Trophoblast cell (in vitro differentiated cells and primary cell): ENCODE measurements around the gene UBE2C.

Source experiments
- DNase-seq, 2 donors: peaks; one replicate each; pipeline ENCODE4 v3.0.0-alpha.2; 2016
- H2AFZ ChIP-seq: 2 replicates; pipeline ENCODE4 v1.6.1; 2013; ENCODE audit warnings: low read length, moderate library complexity, mild to moderate bottlenecking; ENCODE audit not compliant: insufficient read depth, poor library complexity
- H2AK5ac ChIP-seq: 2 replicates; pipeline ENCODE4 v1.6.1; 2013; ENCODE audit warnings: mild to moderate bottlenecking, low read length
- H2BK120ac ChIP-seq: 2 replicates; pipeline ENCODE4 v1.6.1; 2013; ENCODE audit warnings: low read length, mild to moderate bottlenecking, moderate library complexity; ENCODE audit not compliant: insufficient read depth, poor library complexity
- H2BK12ac ChIP-seq: 2 replicates; pipeline ENCODE4 v1.6.1; 2013; ENCODE audit warnings: mild to moderate bottlenecking, low read length, moderate library complexity
- H2BK5ac ChIP-seq: 2 replicates; pipeline ENCODE4 v1.6.1; 2013; ENCODE audit warnings: low read length, low read depth, moderate library complexity, mild to moderate bottlenecking; ENCODE audit not compliant: poor library complexity
- H3K14ac ChIP-seq: 2 replicates; pipeline ENCODE4 v1.6.1; 2013; ENCODE audit warnings: mild to moderate bottlenecking, low read length
- H3K18ac ChIP-seq: 2 replicates; pipeline ENCODE4 v1.6.1; 2013; ENCODE audit warnings: mild to moderate bottlenecking, low read length
- H3K23ac ChIP-seq: 2 replicates; pipeline ENCODE4 v1.6.1; 2013; ENCODE audit warnings: low read length
- H3K27ac ChIP-seq: 2 replicates; pipeline ENCODE4 v1.5.1; 2013; ENCODE audit warnings: low read depth, mild to moderate bottlenecking, inconsistent platforms, low read length, moderate library complexity
- H3K27me3 ChIP-seq: 2 replicates; pipeline ENCODE4 v1.6.1; 2013; ENCODE audit warnings: inconsistent platforms, mild to moderate bottlenecking, low read length, moderate library complexity; ENCODE audit not compliant: insufficient read depth
- H3K36me3 ChIP-seq, 2 experiments: 1 replicate in 1 of 2; 2 replicates in 1 of 2; pipeline ENCODE4 v1.6.1; 2013; ENCODE audit warnings: low read length in 2 of 2, mild to moderate bottlenecking in 2 of 2, moderate library complexity in 1 of 2; ENCODE audit not compliant: insufficient read depth in 2 of 2, control insufficient read depth in 1 of 2
- H3K4ac ChIP-seq: 2 replicates; pipeline ENCODE4 v1.6.1; 2013; ENCODE audit warnings: low read depth, mild to moderate bottlenecking, low read length, moderate library complexity
- H3K4me1 ChIP-seq, 2 experiments: 1 replicate in 1 of 2; 2 replicates in 1 of 2; pipeline ENCODE4 v1.6.1; 2013; ENCODE audit warnings: low read length in 2 of 2, mild to moderate bottlenecking in 2 of 2, moderate library complexity in 1 of 2; ENCODE audit not compliant: insufficient read depth in 2 of 2, control insufficient read depth in 1 of 2
- H3K4me2 ChIP-seq: 2 replicates; pipeline ENCODE4 v1.6.1; 2013; ENCODE audit warnings: inconsistent platforms, mild to moderate bottlenecking, low read length, moderate library complexity
- H3K4me3 ChIP-seq: 2 replicates; pipeline ENCODE4 v1.5.1; 2013; ENCODE audit warnings: mild to moderate bottlenecking, low read depth, low read length, inconsistent platforms
- H3K79me1 ChIP-seq: one replicate; pipeline ENCODE4 v1.6.1; 2013; ENCODE audit warnings: low read length
- H3K79me2 ChIP-seq: 2 replicates; pipeline ENCODE4 v1.6.1; 2013; ENCODE audit warnings: low read length, mild to moderate bottlenecking; ENCODE audit not compliant: control insufficient read depth, insufficient read depth, poor library complexity
- H3K9ac ChIP-seq: 2 replicates; pipeline ENCODE4 v1.6.1; 2013; ENCODE audit warnings: mild to moderate bottlenecking, low read length
- H3K9me3 ChIP-seq: 2 replicates; pipeline ENCODE4 v1.6.1; 2013; ENCODE audit warnings: low read depth, mild to moderate bottlenecking, control low read depth, inconsistent platforms, low read length; ENCODE audit not compliant: insufficient read depth
- H4K12ac ChIP-seq: 2 replicates; pipeline ENCODE4 v1.6.1; 2013; ENCODE audit warnings: low read depth, mild to moderate bottlenecking, low read length, moderate library complexity
- H4K8ac ChIP-seq: 2 replicates; pipeline ENCODE4 v1.6.1; 2013; ENCODE audit warnings: low read depth, mild to moderate bottlenecking, low read length, moderate library complexity
- H4K91ac ChIP-seq: one replicate; pipeline ENCODE4 v1.6.1; 2013; ENCODE audit warnings: low read depth, mild to moderate bottlenecking, low read length, moderate library complexity
- whole genome bisulfite sequencing: extraction: QIAGEN DNeasy Blood & Tissue Kit; methylation state at CpG from one replicate; pipeline ENCODE4 v1.1.7; 2013; ENCODE audit warnings: missing lambda C conversion rate; ENCODE audit not compliant: insufficient read length, insufficient coverage; ENCODE audit errors: extremely low coverage; 5-methylcytosine and 5-hydroxymethylcytosine counted together

Gene UBE2C

DNA sequence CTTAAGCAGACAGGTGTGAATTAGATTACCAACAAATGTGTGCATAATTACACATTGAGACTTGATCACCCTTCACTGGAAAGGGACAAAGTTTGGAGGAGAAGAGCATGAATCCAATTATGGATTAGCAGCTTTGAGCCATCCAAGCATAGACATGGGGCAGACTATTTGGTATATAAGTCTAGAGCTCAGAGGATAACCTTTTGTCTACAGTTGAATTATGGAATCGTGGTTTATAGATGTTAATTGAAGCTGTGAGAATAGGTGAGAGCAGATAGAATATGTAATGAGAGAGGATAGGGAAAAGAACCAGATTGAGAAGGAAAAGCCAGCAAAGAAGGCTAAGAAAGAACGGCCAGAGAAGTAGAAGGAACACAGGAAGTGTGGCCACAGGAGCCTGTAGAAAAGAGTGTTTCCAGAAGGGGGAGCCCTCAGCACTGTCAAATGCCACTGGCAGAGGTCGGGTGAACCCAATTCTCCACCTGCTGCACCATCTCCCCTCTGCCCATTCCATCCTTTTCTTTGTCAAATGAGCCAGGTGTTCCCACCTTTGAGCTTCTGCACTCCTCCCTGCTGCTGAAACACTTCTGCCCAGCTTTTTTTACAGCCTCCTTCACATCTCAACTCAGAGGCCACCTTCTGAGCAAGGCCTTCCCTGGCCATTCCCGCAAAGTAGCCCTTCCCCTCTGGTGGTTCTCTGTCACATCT lies 13.4 kb upstream of the UBE2C start:
- Histone ChIP-seq H3K18ac (no peak overlapping the region), H3K4ac (no peak overlapping the region), H3K27ac (no peak overlapping the region), H4K12ac (no peak overlapping the region), H2AK5ac (no peak overlapping the region), H2BK5ac (no peak overlapping the region), H3K27me3 (no peaks in the 10 kb centered on the region), H3K9ac (no peak overlapping the region), H3K36me3 (peaks cover 27 to 47% of the 10 kb centered on the region in 2 experiments), H3K79me1 (no peaks in the 10 kb centered on the region), H2BK120ac (no peak overlapping the region), H4K91ac (no peak overlapping the region), H2BK12ac (no peak overlapping the region), H2AFZ (no peak overlapping the region), H3K23ac (no peak overlapping the region), H3K4me3 (no peak overlapping the region), H3K4me2 (no peak overlapping the region), H4K8ac (no peak overlapping the region), H3K4me1 (no peaks in the 10 kb centered on the region), H3K14ac (no peak overlapping the region), H3K9me3 (peaks cover 2% of the 10 kb centered on the region), H3K79me2 (no peaks in the 10 kb centered on the region)
- peak; percentile 55 to 77 for DNase-seq
- no CpG with 5 or more reads among the region's 4 CpGs for WGBS

DNA sequence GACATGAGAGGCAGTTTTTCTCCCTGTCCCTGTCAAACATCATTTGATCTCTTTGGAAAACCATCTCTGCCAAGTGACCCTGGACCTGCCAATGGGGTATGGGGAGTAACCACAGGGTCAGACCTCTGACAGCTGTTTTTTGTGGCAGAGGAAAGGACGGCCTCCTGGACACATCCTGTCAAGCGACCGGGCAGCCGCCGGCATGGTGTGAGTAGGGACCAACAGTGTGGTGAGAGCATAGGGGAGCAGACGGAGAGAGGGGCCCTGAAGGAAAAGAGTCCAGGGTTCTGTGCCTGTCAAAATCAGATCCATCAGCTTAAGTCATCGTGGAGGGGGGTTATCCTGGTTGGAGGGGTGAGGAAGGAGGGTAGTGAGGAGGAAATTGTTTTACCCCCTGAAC lies 10.6 kb upstream of the UBE2C start:
- Histone ChIP-seq H3K4me1 (no peaks in the 10 kb centered on the region), H3K4me3 (no peak overlapping the region), H4K91ac (no peak overlapping the region), H3K9me3 (peaks cover 2% of the 10 kb centered on the region), H2AK5ac (no peak overlapping the region), H3K79me2 (no peaks in the 10 kb centered on the region), H4K12ac (no peak overlapping the region), H3K36me3 (peaks cover 24 to 53% of the 10 kb centered on the region in 2 experiments), H3K4me2 (no peak overlapping the region), H2AFZ (no peak overlapping the region), H2BK5ac (no peak overlapping the region), H3K4ac (no peak overlapping the region), H3K9ac (no peak overlapping the region), H3K79me1 (no peaks in the 10 kb centered on the region), H3K23ac (no peak overlapping the region), H2BK12ac (no peak overlapping the region), H3K18ac (no peak overlapping the region), H4K8ac (no peak overlapping the region), H2BK120ac (no peak overlapping the region), H3K27ac (no peak overlapping the region), H3K14ac (no peak overlapping the region), H3K27me3 (no peaks in the 10 kb centered on the region)
- no peak for DNase-seq
- WGBS: no CpG with 5 or more reads among the region's 7 CpGs

DNA sequence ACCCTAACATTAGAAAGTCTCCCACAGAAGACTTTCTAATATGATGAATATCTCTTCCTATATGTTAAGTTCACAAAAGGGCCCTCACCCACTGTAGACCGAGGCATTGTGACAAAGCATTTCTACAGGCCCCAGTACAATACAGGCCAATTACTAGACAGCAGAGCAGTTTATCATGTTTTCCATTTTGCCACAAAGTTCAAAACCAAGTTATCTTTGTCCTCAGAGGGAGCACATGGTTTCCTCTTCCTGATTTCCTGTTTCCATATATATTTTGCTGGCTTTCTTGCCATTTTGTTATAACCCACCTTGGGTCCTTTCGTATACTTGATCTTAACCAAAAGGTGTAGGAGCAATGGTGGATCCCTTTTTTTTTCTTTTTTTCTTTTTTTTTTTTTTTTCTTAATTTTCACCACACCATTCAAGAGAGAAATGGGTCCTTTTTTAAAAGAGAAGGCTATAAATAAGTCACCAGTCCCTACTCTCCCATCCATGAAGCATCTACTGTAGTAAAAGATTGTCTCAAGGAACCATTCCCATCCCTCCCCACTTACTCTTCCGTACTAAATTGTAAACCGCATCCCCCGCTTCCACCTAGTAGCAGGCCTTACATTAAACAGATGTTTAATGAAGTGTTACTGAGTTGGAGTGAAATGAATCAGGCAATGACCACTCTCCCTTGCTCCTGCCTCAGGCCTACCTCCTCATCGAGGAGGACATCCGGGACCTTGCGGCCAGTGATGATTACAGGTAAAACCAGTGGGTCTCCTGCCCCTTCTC lies 2.1 kb upstream of the UBE2C start:
- Histone ChIP-seq H2AFZ (no peak overlapping the region), H3K4me2 (no peak overlapping the region), H3K79me1 (peaks cover 6% of the 10 kb centered on the region), H2BK120ac (no peak overlapping the region), H3K4me3 (no peak overlapping the region), H2AK5ac (no peak overlapping the region), H3K27me3 (no peaks in the 10 kb centered on the region), H3K18ac (no peak overlapping the region), H3K79me2 (peaks cover 10% of the 10 kb centered on the region), H3K27ac (no peak overlapping the region), H3K23ac (no peak overlapping the region), H3K4me1 (peaks cover 0 to 7% of the 10 kb centered on the region in 2 experiments), H4K8ac (no peak overlapping the region), H3K4ac (no peak overlapping the region), H3K9ac (no peak overlapping the region), H2BK5ac (no peak overlapping the region), H4K12ac (no peak overlapping the region), H3K14ac (no peak overlapping the region), H3K36me3 (peaks cover 19 to 47% of the 10 kb centered on the region in 2 experiments), H4K91ac (no peak overlapping the region), H2BK12ac (no peak overlapping the region), H3K9me3 (no peaks in the 10 kb centered on the region)
- DNase-seq: no peak
- 100% methylated on average over 3 of the region's 8 CpGs for WGBS

DNA sequence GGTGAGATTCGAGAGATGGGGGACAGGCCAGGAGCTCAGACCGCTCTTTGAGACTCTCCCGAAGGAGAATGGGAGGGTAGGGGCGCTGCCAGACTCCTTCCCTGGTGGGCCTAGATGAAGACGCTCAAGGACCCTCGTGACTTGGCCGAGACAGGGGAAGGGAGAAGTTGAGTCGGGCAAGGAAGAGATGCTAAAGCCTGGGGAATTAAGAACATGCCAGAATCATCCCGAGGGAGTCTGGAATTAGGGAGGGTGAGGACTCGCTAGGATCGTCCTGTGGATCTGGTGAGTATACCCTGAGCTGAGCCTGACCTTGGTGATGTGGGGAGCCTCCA lies 529 bp downstream of the UBE2C start:
- peaks cover 22 to 49% of the 10 kb centered on the region in 2 experiments for H3K36me3 ChIP-seq
- H4K12ac ChIP-seq: peak overlapping the region; percentile 21
- H3K79me2 ChIP-seq: peaks cover 10% of the 10 kb centered on the region
- H3K79me1 ChIP-seq: peaks cover 6% of the 10 kb centered on the region
- H4K8ac ChIP-seq: peak overlapping the region; percentile 88
- peaks cover 7 to 15% of the 10 kb centered on the region in 2 experiments for H3K4me1 ChIP-seq
- H2AK5ac ChIP-seq: peak overlapping the region; percentile 1
- H3K27ac ChIP-seq: no peak overlapping the region
- WGBS: no CpG with 5 or more reads among the region's 11 CpGs
- H2AFZ ChIP-seq: peak overlapping the region; percentile 53
- no peaks in the 10 kb centered on the region for H3K9me3 ChIP-seq
- peak overlapping the region; percentile 85 for H3K9ac ChIP-seq
- peak overlapping the region; percentile 81 for H3K18ac ChIP-seq
- peak overlapping the region; percentile 89 for H4K91ac ChIP-seq
- H3K4ac ChIP-seq: peak overlapping the region; percentile 96
- H2BK5ac ChIP-seq: peak overlapping the region; percentile 58
- no peak overlapping the region for H2BK12ac ChIP-seq
- H3K23ac ChIP-seq: no peak overlapping the region
- no peaks in the 10 kb centered on the region for H3K27me3 ChIP-seq
- DNase-seq: no peak
- peak overlapping the region; percentile 88 for H3K4me2 ChIP-seq
- peak overlapping the region; percentile 80 for H3K14ac ChIP-seq
- peak overlapping the region; percentile 93 for H3K4me3 ChIP-seq
- H2BK120ac ChIP-seq: peak overlapping the region; percentile 82
